ENCODE results near the gene ELAPOR1. TPM values are rescaled to one million over a fixed set of nuclear protein-coding genes. Genes with fewer than 3 reads are reported as not detected.

The ELAPOR1 gene
- 1 to 10 TPM; 4.1 to 5.0 TPM for total RNA-seq

- H3K36me3 Mint-ChIP-seq (ENCODE audit: low read depth), result no peaks in the 10 kb centered on the region
- peak; percentile 88 for DNase-seq
- ChIA-PET POLR2A (interaction anchor here (0.9 to 7.8 kb wide), 7 partner anchors 13 to 422 kb away, joined by 3 to 92 read pairs (median 4); partner anchors contain the start of genes PRPF38B, SARS1 and TMEM167B), CTCF (interaction anchor here (0.9 to 2.7 kb wide), 20 partner anchors 8 to 422 kb away, joined by 3 to 14 read pairs (median 6); partner anchors contain the start of genes PRPF38B, TAF13 and TMEM167B)
- peak within 1 kb of the TSS; percentile 55 for H3K27ac Mint-ChIP-seq
- H3K4me1 Mint-ChIP-seq, result peaks cover 37% of the 10 kb centered on the region
- H3K4me3 Mint-ChIP-seq, result peak within 1 kb of the TSS; percentile 78
- peaks cover 38% of the 10 kb centered on the region for H3K27me3 Mint-ChIP-seq
- no peaks in the 10 kb centered on the region for H3K9me3 Mint-ChIP-seq
Observed at GRCh38 chr1:109113590-109114341, at the start of gene ELAPOR1. ELAPOR1 (plus strand) TSS chr1:109114115; CDS start chr1:109114184, 69 bp downstream.

DNA sequence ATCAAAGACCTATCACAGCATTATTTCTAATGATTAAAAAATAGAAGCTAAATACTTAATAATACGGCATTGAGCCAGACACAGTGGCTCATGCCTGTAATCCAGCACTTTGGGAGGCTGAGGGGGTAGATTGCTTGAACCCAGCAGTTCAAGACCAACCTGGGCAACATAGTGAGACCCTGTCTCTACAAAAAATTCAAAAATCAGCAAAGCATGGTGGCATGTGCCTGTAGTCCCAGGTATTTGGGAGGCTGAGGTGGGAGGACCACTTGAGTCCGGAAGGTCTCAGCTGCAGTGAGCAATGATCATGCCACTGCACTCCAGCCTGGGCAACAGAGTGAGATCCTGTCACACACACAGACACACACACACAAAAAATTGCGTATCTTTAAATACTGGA, 48.8 kb upstream of the ELAPOR1 start:
- Mint-ChIP-seq H3K36me3 (ENCODE audit: low read depth) (peaks cover 21% of the 10 kb centered on the region), H3K4me1 (no peaks in the 10 kb centered on the region), H3K4me3 (no peak overlapping the region), H3K27me3 (no peaks in the 10 kb centered on the region), H3K27ac (no peak overlapping the region), H3K9me3 (no peaks in the 10 kb centered on the region)
- CTCF ChIA-PET, result no interaction called here
- POLR2A ChIA-PET, result no interaction called here
- no peak for DNase-seq

GRCh38 chr1:109067883-109068282, 46.0 kb upstream of the ELAPOR1 start:
- peaks cover 4% of the 10 kb centered on the region for H3K4me1 Mint-ChIP-seq

DNA sequence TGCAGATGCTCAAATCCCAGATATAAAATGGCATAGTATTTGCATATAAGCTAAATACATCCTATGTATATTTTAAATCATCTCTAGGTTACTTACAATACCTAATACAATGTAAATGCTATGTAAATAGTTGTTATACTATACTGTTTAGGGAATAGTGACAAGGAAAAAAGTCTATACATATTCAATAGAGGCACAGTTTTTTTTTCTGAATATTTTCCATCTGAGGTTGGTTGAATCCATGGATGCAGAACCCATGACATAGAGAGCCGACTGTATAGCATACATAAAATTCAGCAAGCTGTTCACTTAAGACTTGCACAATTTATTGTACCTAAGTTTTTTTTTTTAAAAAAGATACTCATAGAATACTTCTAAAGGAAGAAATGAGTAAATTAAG, 44.6 kb upstream of the ELAPOR1 start:
- H3K4me3 Mint-ChIP-seq, result no peak overlapping the region
- no peak for DNase-seq
- peaks cover 34% of the 10 kb centered on the region for H3K36me3 Mint-ChIP-seq (ENCODE audit: low read depth)
- ChIA-PET CTCF (no interaction called here), POLR2A (interaction anchor here (0.6 kb wide), 1 partner anchor 11 kb away, joined by 3 read pairs; no protein-coding TSS in a partner anchor)
- no peak overlapping the region for H3K27ac Mint-ChIP-seq
- peaks cover 6% of the 10 kb centered on the region for H3K4me1 Mint-ChIP-seq
- H3K27me3 Mint-ChIP-seq, result no peaks in the 10 kb centered on the region
- H3K9me3 Mint-ChIP-seq, result no peaks in the 10 kb centered on the region

More at GRCh38 chr1:109067883-109068282, 46.0 kb upstream of the ELAPOR1 start:
- ChIA-PET CTCF (interaction anchor here (1.3 kb wide), 1 partner anchor 32 kb away, joined by 4 read pairs; no protein-coding TSS in a partner anchor), POLR2A (no interaction called here)
- Mint-ChIP-seq H3K27ac (no peak overlapping the region), H3K36me3 (ENCODE audit: low read depth) (peaks cover 25% of the 10 kb centered on the region), H3K9me3 (no peaks in the 10 kb centered on the region), H3K4me3 (no peak overlapping the region), H3K27me3 (no peaks in the 10 kb centered on the region)
- no peak for DNase-seq

- peak within 1 kb of the TSS; percentile 84 for H3K27ac Mint-ChIP-seq
- peaks cover 27% of the 10 kb centered on the region for H3K4me1 Mint-ChIP-seq
- H3K9me3 Mint-ChIP-seq, result no peaks in the 10 kb centered on the region
- peak; percentile 92 for DNase-seq
- peak within 1 kb of the TSS; percentile 95 for H3K4me3 Mint-ChIP-seq
- CTCF ChIA-PET, result interaction anchor here (0.6 to 2.7 kb wide), 7 partner anchors 8 to 245 kb away, joined by 3 to 23 read pairs (median 4); partner anchors contain the start of genes ELAPOR1 and TMEM167B
- H3K36me3 Mint-ChIP-seq (ENCODE audit: low read depth), result peaks cover 13% of the 10 kb centered on the region
- no peaks in the 10 kb centered on the region for H3K27me3 Mint-ChIP-seq
- POLR2A ChIA-PET, result interaction anchor here (0.6 to 2.1 kb wide), 12 partner anchors 10 to 473 kb away, joined by 3 to 24 read pairs (median 4); partner anchors contain the start of genes GPSM2, PRPF38B, TMEM167B and WDR47
Observed at GRCh38 chr1:109075531-109076490, 38.1 kb upstream of the ELAPOR1 start, which contains the start of gene TAF13. TAF13 (minus strand) TSS chr1:109076003; CDS start chr1:109075947, 56 bp downstream.

DNA sequence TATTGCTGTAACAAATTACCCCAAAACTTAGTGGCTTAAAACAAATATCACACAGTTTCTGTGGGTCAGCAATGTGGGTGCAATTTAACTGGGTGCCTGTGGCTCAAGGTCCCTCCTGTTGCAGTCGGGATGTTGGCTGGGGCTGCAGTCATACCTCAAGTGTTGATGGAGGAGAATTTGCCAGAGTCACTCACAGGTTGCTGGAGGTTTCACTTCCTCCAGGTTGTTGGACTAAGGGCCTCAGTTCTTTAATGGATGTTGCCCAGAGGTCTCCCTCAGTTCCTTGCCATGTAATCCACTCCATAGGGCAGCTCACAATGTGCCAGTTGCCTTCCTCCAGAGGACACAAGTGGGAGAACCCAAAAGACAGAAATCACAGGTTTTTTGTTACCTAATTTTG, 35.6 kb upstream of the ELAPOR1 start:
- no peak overlapping the region for H3K27ac Mint-ChIP-seq
- CTCF ChIA-PET, result no interaction called here

GRCh38 chr1:109079240-109079622, 34.7 kb upstream of the ELAPOR1 start:
- DNase-seq, result no peak
- ChIA-PET POLR2A (no interaction called here), CTCF (no interaction called here)
- Mint-ChIP-seq H3K4me3 (no peak overlapping the region), H3K9me3 (no peaks in the 10 kb centered on the region), H3K27ac (no peak overlapping the region), H3K4me1 (peaks cover 23% of the 10 kb centered on the region), H3K27me3 (no peaks in the 10 kb centered on the region), H3K36me3 (ENCODE audit: low read depth) (peaks cover 1% of the 10 kb centered on the region)

More for the DNA sequence above, 35.6 kb upstream of the ELAPOR1 start:
- POLR2A ChIA-PET, result interaction anchor here (1.7 kb wide), 1 partner anchor 13 kb away, joined by 4 read pairs; the partner anchor contains the start of gene TMEM167B
- H3K36me3 Mint-ChIP-seq (ENCODE audit: low read depth), result peaks cover 8% of the 10 kb centered on the region
- H3K4me3 Mint-ChIP-seq, result no peak overlapping the region
- no peaks in the 10 kb centered on the region for H3K9me3 Mint-ChIP-seq
- H3K27me3 Mint-ChIP-seq, result no peaks in the 10 kb centered on the region
- peaks cover 25% of the 10 kb centered on the region for H3K4me1 Mint-ChIP-seq
- no peak for DNase-seq

- no peak for DNase-seq
- Mint-ChIP-seq H3K4me1 (peaks cover 18% of the 10 kb centered on the region), H3K27me3 (no peaks in the 10 kb centered on the region), H3K36me3 (ENCODE audit: low read depth) (no peaks in the 10 kb centered on the region), H3K27ac (no peak overlapping the region), H3K4me3 (no peak overlapping the region), H3K9me3 (no peaks in the 10 kb centered on the region)
- POLR2A ChIA-PET, result no interaction called here
- CTCF ChIA-PET, result interaction anchor here (0.8 kb wide), 1 partner anchor 20 kb away, joined by 4 read pairs; no protein-coding TSS in a partner anchor
Observed at GRCh38 chr1:109080441-109081082, 33.4 kb upstream of the ELAPOR1 start.

GRCh38 chr1:109083501-109083900, 30.4 kb upstream of the ELAPOR1 start:
- Mint-ChIP-seq H3K4me1 (peaks cover 4% of the 10 kb centered on the region), H3K4me3 (no peak overlapping the region), H3K36me3 (ENCODE audit: low read depth) (no peaks in the 10 kb centered on the region), H3K27ac (no peak overlapping the region), H3K27me3 (no peaks in the 10 kb centered on the region), H3K9me3 (no peaks in the 10 kb centered on the region)
- no peak for DNase-seq
- ChIA-PET POLR2A (interaction anchor here (1.9 to 6.8 kb wide), 2 partner anchors 8 to 16 kb away, joined by 14 to 32 read pairs; partner anchors contain the start of gene TMEM167B), CTCF (interaction anchor here (1.2 to 4.2 kb wide), 2 partner anchors 8 to 16 kb away, joined by 3 to 22 read pairs; partner anchors contain the start of gene TAF13)

DNA sequence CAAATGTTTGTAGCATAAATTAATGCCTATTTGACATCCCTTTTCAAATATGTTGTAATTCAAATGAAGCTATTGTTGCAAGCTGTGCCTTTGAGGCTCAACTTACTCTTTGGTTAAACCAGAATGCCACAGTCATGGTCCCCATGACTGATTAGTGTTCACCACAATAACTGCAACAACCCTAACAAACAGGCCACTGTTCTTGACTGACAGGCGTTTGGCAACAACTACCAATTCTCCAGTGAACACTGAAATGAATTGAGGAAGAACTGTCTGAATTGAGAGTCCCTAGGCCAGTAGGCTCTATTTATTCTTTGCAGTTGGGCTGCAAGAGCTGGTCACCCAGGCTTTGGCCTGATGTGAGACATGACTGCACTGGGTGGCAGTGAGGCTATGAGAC, 30.0 kb upstream of the ELAPOR1 start:
- Mint-ChIP-seq H3K4me1 (peaks cover 4% of the 10 kb centered on the region), H3K4me3 (no peak overlapping the region), H3K9me3 (no peaks in the 10 kb centered on the region), H3K27me3 (no peaks in the 10 kb centered on the region), H3K27ac (no peak overlapping the region), H3K36me3 (ENCODE audit: low read depth) (no peaks in the 10 kb centered on the region)
- CTCF ChIA-PET, result interaction anchor here (1.2 to 4.2 kb wide), 2 partner anchors 8 to 16 kb away, joined by 3 to 22 read pairs; partner anchors contain the start of gene TAF13
- no peak for DNase-seq
- POLR2A ChIA-PET, result interaction anchor here (6.8 kb wide), 1 partner anchor 15 kb away, joined by 32 read pairs; no protein-coding TSS in a partner anchor

- H3K9me3 Mint-ChIP-seq, result no peaks in the 10 kb centered on the region
- no peak for DNase-seq
- H3K36me3 Mint-ChIP-seq (ENCODE audit: low read depth), result no peaks in the 10 kb centered on the region
- peaks cover 12% of the 10 kb centered on the region for H3K4me1 Mint-ChIP-seq
- no peak overlapping the region for H3K27ac Mint-ChIP-seq
- H3K27me3 Mint-ChIP-seq, result no peaks in the 10 kb centered on the region
- no peak overlapping the region for H3K4me3 Mint-ChIP-seq
- ChIA-PET CTCF (interaction anchor here (0.7 to 4.2 kb wide), 4 partner anchors 9 to 85 kb away, joined by 3 to 22 read pairs (median 4); partner anchors contain the start of gene TAF13), POLR2A (interaction anchor here (6.8 kb wide), 1 partner anchor 14 kb away, joined by 32 read pairs; no protein-coding TSS in a partner anchor)
Observed at GRCh38 chr1:109084563-109085517, 29.1 kb upstream of the ELAPOR1 start.
